Neural cell (in vitro differentiated cells): ENCODE data around the gene CPLX1. TPM values are rescaled to one million over a fixed set of nuclear protein-coding genes. Genes with fewer than 3 reads are reported as not detected.

ENCODE experiments used
- H2AFZ ChIP-seq: fragments of 200-600, 300-800 bp; sonication (generic), shearing (Covaris generic); 2 replicates; pipeline ENCODE4 v1.6.0; 2014; ENCODE audit warnings: low read depth, mild to moderate bottlenecking, antibody characterized with exemption, low read length, moderate library complexity
- H3F3A ChIP-seq: fragments of 200-600 bp; shearing (Covaris generic); 2 replicates; pipeline ENCODE4 v1.6.1; 2016; ENCODE audit warnings: mild to moderate bottlenecking, moderate library complexity, mixed read lengths, antibody characterized with exemption, low read length; ENCODE audit not compliant: insufficient read depth, poor library complexity, severe bottlenecking
- H3K27ac ChIP-seq: fragments of 200-600, 300-800 bp; sonication (generic), shearing (Covaris generic); 2 replicates; pipeline ENCODE4 v1.5.1; 2014; ENCODE audit warnings: mild to moderate bottlenecking, low read length, moderate library complexity
- H3K27me3 ChIP-seq: fragments of 300-800, 200-600 bp; sonication (generic), shearing (Covaris generic); 2 replicates; pipeline ENCODE4 v1.6.0; 2014; ENCODE audit warnings: mild to moderate bottlenecking, low read depth, low read length, moderate library complexity; ENCODE audit not compliant: insufficient read depth
- H3K36me3 ChIP-seq: fragments of 300-800, 200-600 bp; sonication (generic), shearing (Covaris generic); 2 replicates; pipeline ENCODE4 v1.5.1; 2014; ENCODE audit warnings: mild to moderate bottlenecking, antibody characterized with exemption, low read length, moderate library complexity; ENCODE audit not compliant: insufficient read depth
- H3K4me2 ChIP-seq: fragments of 300-800, 200-600 bp; sonication (generic), shearing (Covaris generic); 2 replicates; pipeline ENCODE4 v1.6.0; 2014; ENCODE audit warnings: mild to moderate bottlenecking, low read length
- H3K4me3 ChIP-seq: fragments of 300-800, 200-600 bp; sonication (generic), shearing (Covaris generic); 2 replicates; pipeline ENCODE4 v1.5.1; 2014; ENCODE audit warnings: mild to moderate bottlenecking, low read length, moderate library complexity
- H3K79me2 ChIP-seq: fragments of 200-600 bp; shearing (Covaris generic); replicated peaks from 2 replicates; pipeline ENCODE4 v1.6.0; 2014; ENCODE audit warnings: mild to moderate bottlenecking, low read length, moderate library complexity; ENCODE audit not compliant: insufficient read depth
- H3K9ac ChIP-seq: fragments of 300-800, 200-600 bp; sonication (generic), shearing (Covaris generic); 2 replicates; pipeline ENCODE4 v1.6.1; 2016; ENCODE audit warnings: mild to moderate bottlenecking, low read length, mixed read lengths
- H3K9me2 ChIP-seq: fragments of 200-600 bp; shearing (Covaris generic); 2 replicates; pipeline ENCODE4 v1.6.1; 2016; ENCODE audit warnings: mild to moderate bottlenecking, low read length, mixed read lengths; ENCODE audit not compliant: insufficient read depth
- H3K9me3 ChIP-seq: fragments of 200-600, 300-800 bp; sonication (generic), shearing (Covaris generic); 2 replicates; pipeline ENCODE4 v1.6.1; 2016; ENCODE audit warnings: mild to moderate bottlenecking, mixed run types, low read length, moderate library complexity, mixed read lengths
- H4K20me1 ChIP-seq: fragments of 200-600 bp; shearing (Covaris generic); 2 replicates; pipeline ENCODE4 v1.6.1; 2016; ENCODE audit warnings: mild to moderate bottlenecking, mixed run types; ENCODE audit not compliant: insufficient read depth
- EP300 ChIP-seq: fragments of 450-650 bp; conservative IDR thresholded peaks from 2 replicates; pipeline ENCODE4 v1.6.1; 2014; ENCODE audit warnings: antibody characterized with exemption, mild to moderate bottlenecking, moderate library complexity; ENCODE audit not compliant: poor library complexity, severe bottlenecking
- EZH2 ChIP-seq: fragments of 200-600, 300-800 bp; shearing (Covaris generic), sonication (generic); IDR thresholded peaks from 2 replicates; pipeline ENCODE4 v1.6.1; 2014; ENCODE audit warnings: antibody characterized with exemption, low read length, borderline replicate concordance, mild to moderate bottlenecking; ENCODE audit not compliant: insufficient read depth, poor library complexity, severe bottlenecking
- MXI1 ChIP-seq: fragments of 450-650 bp; conservative IDR thresholded peaks from 2 replicates; pipeline ENCODE4 v1.6.1; 2014; ENCODE audit warnings: antibody characterized with exemption, mild to moderate bottlenecking; ENCODE audit not compliant: poor library complexity, severe bottlenecking
- POLR2AphosphoS5 ChIP-seq: IDR thresholded peaks from 2 replicates; pipeline ENCODE4 v1.6.1; 2012
- RAD21 ChIP-seq: fragments of 450-650 bp; conservative IDR thresholded peaks from 2 replicates; pipeline ENCODE4 v1.6.1; 2014; ENCODE audit warnings: antibody characterized with exemption, mild to moderate bottlenecking, moderate library complexity
- SMC3 ChIP-seq: fragments of 450-650 bp; conservative IDR thresholded peaks from 2 replicates; pipeline ENCODE4 v1.6.1; 2014; ENCODE audit warnings: antibody characterized with exemption, mild to moderate bottlenecking, moderate library complexity; ENCODE audit not compliant: poor library complexity
- TAF1 ChIP-seq: IDR thresholded peaks from 2 replicates; pipeline ENCODE4 v1.6.1; 2012; ENCODE audit warnings: low read depth
- polyA plus RNA-seq: library from polyadenylated mRNA; depleted of rRNA; stranded (reverse); fragments of >200 nt; gene quantifications from 2 replicates; pipeline ENCODE4 v1.2.3, GENCODE V29; 2014
- TF ChIP-seq, protein P1 (sequence below): fragments of 450-650 bp; IDR thresholded peaks from 2 replicates; pipeline ENCODE4 v1.5.1; 2014; ENCODE audit warnings: antibody characterized with exemption, mild to moderate bottlenecking, moderate library complexity; ENCODE audit not compliant: poor library complexity, severe bottlenecking
- TF ChIP-seq, protein P2 (sequence below): IDR thresholded peaks from 2 replicates; pipeline ENCODE4 v1.6.1; 2012; ENCODE audit warnings: borderline replicate concordance

CPLX1 gene
- polyA plus RNA-seq, 1 donor from 2014 or later, result 7.6 TPM

DNA sequence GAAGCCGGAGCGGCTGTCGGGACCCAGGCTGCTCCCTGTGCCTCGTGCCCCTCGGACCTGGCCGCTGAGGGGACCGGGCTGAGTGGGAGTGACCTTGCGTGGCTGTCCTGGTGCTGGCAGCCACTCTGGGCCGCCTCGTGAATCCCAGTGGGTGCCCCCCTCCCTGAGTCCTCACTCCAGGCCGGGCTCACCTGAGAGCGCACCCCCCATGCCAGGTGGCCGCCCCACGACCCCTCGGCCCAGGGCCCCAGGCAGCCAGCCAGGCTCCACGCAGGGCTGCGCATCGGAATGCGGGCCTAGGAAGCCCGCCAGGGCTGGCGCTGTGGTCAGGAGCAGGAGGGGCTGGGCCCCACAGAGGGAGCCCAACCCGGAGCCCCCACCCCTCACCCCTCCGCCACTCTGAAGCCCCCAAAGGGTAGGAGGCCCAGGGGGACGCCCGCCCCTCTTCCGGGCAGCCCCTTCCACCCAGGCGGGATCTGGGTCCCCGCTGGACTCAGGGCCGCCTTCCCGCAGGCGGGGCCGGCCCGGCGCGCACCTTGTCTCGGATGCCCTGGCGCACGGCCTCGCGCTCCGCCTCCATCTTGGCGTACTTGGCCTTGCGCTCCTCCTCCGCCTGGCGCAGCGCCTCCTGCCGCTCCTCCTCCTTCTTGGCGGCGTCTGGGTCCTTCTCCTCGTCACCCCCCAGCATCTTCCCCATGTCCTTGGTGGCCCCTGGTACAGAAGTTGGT lies 33.9 kb downstream of the CPLX1 start:
- no peaks in the 10 kb centered on the region for H4K20me1 ChIP-seq
- no peak overlapping the region for H3K9ac ChIP-seq
- H3K27ac ChIP-seq, result no peak overlapping the region
- TF ChIP-seq SMC3, result no peak
- no peak for TF ChIP-seq POLR2AphosphoS5
- no peak for TF ChIP-seq RAD21
- no peak for TF ChIP-seq EZH2
- TF ChIP-seq, protein P1, sequence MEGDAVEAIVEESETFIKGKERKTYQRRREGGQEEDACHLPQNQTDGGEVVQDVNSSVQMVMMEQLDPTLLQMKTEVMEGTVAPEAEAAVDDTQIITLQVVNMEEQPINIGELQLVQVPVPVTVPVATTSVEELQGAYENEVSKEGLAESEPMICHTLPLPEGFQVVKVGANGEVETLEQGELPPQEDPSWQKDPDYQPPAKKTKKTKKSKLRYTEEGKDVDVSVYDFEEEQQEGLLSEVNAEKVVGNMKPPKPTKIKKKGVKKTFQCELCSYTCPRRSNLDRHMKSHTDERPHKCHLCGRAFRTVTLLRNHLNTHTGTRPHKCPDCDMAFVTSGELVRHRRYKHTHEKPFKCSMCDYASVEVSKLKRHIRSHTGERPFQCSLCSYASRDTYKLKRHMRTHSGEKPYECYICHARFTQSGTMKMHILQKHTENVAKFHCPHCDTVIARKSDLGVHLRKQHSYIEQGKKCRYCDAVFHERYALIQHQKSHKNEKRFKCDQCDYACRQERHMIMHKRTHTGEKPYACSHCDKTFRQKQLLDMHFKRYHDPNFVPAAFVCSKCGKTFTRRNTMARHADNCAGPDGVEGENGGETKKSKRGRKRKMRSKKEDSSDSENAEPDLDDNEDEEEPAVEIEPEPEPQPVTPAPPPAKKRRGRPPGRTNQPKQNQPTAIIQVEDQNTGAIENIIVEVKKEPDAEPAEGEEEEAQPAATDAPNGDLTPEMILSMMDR, result no peak
- TF ChIP-seq, protein P2, sequence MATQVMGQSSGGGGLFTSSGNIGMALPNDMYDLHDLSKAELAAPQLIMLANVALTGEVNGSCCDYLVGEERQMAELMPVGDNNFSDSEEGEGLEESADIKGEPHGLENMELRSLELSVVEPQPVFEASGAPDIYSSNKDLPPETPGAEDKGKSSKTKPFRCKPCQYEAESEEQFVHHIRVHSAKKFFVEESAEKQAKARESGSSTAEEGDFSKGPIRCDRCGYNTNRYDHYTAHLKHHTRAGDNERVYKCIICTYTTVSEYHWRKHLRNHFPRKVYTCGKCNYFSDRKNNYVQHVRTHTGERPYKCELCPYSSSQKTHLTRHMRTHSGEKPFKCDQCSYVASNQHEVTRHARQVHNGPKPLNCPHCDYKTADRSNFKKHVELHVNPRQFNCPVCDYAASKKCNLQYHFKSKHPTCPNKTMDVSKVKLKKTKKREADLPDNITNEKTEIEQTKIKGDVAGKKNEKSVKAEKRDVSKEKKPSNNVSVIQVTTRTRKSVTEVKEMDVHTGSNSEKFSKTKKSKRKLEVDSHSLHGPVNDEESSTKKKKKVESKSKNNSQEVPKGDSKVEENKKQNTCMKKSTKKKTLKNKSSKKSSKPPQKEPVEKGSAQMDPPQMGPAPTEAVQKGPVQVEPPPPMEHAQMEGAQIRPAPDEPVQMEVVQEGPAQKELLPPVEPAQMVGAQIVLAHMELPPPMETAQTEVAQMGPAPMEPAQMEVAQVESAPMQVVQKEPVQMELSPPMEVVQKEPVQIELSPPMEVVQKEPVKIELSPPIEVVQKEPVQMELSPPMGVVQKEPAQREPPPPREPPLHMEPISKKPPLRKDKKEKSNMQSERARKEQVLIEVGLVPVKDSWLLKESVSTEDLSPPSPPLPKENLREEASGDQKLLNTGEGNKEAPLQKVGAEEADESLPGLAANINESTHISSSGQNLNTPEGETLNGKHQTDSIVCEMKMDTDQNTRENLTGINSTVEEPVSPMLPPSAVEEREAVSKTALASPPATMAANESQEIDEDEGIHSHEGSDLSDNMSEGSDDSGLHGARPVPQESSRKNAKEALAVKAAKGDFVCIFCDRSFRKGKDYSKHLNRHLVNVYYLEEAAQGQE, result no peak
- no peak for TF ChIP-seq EP300
- no peak for TF ChIP-seq MXI1
- TF ChIP-seq TAF1, result no peak
- H3K9me3 ChIP-seq, result no peaks in the 10 kb centered on the region
- H3K4me3 ChIP-seq, result no peak overlapping the region
- peaks cover 33% of the 10 kb centered on the region for H3K27me3 ChIP-seq
- no peaks in the 10 kb centered on the region for H3K79me2 ChIP-seq
- H3K36me3 ChIP-seq, result no peaks in the 10 kb centered on the region
- H3K4me2 ChIP-seq, result no peak overlapping the region
- no peak overlapping the region for H2AFZ ChIP-seq
- H3K9me2 ChIP-seq, result no peaks in the 10 kb centered on the region
- H3F3A ChIP-seq, result no peaks in the 10 kb centered on the region

DNA sequence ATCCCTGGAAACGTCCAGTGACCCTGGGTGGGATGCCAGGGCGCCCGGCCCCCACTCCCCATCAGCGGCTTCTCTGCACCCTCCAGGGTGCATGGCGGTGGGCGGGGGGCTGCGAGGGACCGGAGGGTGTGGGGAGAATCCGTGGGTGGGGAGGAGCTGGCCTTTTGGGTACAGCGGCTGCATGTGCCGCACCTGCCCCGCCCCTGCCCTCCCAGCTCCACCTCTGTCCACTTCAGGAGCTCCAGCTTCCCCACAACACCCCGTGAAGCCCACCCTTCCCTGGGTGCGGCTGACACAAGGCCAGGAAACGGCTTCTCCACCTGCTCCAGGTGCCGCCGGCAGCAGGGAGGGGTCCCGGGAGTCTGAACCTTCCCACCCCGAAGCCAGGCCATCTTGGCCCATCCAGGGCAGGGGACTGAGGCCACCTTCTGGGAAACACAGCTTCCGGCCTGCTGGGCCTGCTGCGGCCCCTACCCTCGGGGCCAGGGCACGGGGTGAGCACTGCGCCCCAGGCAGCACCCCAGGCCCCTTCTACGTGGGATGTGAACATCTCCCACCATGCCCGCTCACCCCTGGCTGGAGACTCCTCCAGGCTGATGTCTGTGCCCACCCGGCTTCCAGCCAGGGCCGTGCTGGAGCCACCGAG lies 34.6 kb downstream of the CPLX1 start:
- no peak overlapping the region for H3K9ac ChIP-seq
- no peaks in the 10 kb centered on the region for H3K9me3 ChIP-seq
- H3K27ac ChIP-seq, result no peak overlapping the region
- H3K79me2 ChIP-seq, result no peaks in the 10 kb centered on the region
- no peak for TF ChIP-seq SMC3
- TF ChIP-seq EP300, result no peak
- no peak for TF ChIP-seq MXI1
- no peak for TF ChIP-seq POLR2AphosphoS5
- TF ChIP-seq TAF1, result no peak
- TF ChIP-seq, protein P1, result no peak
- no peak for TF ChIP-seq EZH2
- TF ChIP-seq RAD21, result no peak
- TF ChIP-seq, protein P2, result no peak
- H3K27me3 ChIP-seq, result peaks cover 35% of the 10 kb centered on the region
- no peaks in the 10 kb centered on the region for H4K20me1 ChIP-seq
- H3K36me3 ChIP-seq, result no peaks in the 10 kb centered on the region
- no peaks in the 10 kb centered on the region for H3K9me2 ChIP-seq
- H3F3A ChIP-seq, result no peaks in the 10 kb centered on the region
- H3K4me3 ChIP-seq, result no peak overlapping the region
- H3K4me2 ChIP-seq, result no peak overlapping the region
- no peak overlapping the region for H2AFZ ChIP-seq
